SW480 (cell line): ENCODE results near the gene WDR20.
"Not testable (repeated sequence)": the region's sequence is repeated elsewhere in the genome, so short reads cannot be mapped to it uniquely, and the experiment has no call there.

Experiments used
- DNase-seq: peaks from one replicate; pipeline ENCODE4 v3.0.0-alpha.2; 2016; ENCODE audit warnings: low spot score

WDR20 gene

DNA sequence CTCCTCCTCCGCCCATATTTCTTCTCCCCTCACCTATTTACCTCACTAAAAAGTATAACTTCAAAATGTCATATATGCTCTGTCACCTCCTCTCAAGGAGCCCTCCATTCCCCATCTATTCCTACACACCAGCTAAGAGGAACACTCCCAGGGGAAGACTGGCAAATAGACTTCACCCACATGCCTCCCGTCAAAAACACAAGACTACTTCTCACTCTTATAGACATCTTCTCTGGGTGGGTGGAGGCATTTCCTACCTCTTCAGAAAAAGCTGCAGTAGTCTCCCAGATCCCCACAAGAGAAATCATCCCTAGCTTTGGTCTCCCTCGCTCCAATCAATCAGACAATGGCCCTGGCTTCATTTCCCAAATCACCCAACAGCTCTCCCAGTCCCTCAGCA is 99.1 kb downstream of the WDR20 start:
- no peak for DNase-seq

DNA sequence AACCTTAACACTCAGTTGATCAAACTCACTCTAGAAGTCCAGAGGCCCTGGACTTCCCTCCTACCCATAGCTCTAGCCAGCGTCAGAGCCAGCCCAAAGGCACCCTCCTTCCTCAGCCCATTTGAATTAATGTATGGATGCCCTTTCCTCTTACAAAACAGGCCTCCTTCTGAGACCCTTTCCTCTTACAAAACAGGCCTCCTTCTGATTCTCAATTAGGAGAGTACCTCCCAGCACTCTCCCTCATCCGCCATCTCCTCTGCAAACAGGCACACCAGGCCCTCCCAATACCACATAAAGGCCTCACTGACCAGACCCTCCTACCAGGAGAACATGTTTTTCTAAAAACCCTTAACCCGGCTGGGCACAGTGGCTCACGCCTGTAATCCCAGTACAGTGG is 99.5 kb downstream of the WDR20 start:
- DNase-seq: no peak

DNA sequence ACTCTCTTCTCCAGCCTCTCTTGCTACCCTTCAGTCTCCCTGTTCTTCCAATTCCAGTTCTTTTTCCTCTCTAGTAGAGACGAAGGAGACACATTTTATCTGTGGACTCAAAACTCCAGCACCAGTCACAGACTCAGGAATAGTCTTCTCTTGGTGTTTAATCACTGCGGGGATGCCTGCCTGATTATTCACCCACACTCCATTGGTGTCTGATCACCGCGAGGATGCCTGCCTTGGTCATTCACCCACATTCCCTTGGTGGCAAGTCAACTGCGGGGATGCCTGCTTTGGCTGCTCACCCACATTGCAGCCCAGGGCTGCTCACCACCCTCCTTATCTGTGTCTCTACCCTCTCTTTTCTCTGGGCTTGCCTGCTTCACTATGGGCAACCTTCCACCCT is 100.8 kb downstream of the WDR20 start:
- not testable (repeated sequence) for DNase-seq

DNA sequence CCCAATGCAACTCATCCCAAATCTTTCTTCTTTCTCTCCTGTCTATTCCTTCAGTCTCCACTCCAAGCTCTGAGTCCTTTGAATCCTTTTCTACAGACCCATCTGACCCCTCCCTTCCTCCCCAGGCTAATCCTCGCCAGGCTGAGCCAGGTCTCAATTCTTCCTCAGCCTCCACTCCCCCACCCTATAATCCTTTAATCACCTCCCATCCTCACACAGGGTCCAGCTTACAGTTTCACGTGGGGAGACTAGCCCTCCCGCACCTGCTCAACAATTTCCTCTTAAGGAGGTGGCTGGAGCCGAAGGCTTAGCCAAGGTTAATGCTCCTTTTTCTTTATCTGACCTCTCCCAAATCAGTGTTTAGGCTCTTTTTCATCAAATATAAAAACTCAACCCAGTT is 101.5 kb downstream of the WDR20 start:
- no peak for DNase-seq

DNA sequence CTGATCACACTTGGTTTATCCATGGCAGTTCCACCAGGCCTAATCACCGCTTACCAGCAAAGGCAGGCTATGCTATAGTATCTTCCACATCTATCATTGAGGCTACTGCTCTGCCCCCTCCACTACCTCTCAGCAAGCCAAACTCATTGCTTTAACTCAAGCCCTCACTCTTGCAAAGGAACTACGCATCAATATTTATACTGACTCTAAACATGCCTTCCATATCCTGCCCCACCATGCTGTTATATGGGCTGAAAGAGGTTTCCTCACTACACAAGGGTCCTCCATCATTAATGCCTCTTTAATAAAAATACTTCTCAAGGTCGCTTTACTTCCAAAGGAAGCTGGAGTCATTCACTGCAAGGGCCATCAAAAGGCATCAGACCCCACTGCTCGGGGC is 104.1 kb downstream of the WDR20 start:
- not testable (repeated sequence) for DNase-seq

DNA sequence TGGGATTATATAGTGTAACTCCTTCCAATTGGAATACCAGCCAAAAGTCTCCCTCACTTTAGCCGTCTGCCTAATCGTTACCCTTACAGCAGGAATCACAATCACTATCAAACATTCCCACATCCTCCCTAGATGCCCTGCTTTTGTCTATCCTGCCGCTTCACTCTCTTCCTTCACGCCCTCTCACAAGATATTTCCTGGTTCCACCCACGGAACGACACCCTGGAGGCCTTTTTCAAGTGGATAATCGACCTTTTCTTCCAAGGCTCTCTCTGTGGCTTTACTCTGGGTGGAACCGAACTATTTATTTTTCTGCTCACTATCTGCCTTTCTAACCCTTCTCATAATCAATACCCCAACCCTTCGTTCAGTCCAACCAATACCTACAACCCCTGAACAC is 106.4 kb downstream of the WDR20 start:
- DNase-seq: no peak

DNA sequence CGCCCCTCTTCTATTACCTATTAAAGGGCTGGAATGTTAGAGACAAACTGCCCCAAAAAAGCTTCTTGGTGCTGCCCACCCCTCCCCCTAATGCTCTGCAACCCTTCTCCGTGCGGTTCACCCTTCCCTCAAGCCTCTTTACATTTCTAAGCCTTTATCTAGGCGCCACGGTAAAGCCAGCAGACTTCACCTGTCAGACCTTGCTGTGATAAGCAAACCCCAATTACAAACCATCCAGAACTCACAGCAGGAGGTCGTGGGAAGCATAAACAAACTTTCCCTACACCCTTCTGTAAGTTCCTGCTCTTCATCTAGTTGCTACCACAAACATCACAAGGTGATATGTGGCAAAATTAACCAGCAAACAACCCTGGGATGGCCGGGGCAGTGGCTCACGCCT is 108.4 kb downstream of the WDR20 start:
- DNase-seq: no peak

DNA sequence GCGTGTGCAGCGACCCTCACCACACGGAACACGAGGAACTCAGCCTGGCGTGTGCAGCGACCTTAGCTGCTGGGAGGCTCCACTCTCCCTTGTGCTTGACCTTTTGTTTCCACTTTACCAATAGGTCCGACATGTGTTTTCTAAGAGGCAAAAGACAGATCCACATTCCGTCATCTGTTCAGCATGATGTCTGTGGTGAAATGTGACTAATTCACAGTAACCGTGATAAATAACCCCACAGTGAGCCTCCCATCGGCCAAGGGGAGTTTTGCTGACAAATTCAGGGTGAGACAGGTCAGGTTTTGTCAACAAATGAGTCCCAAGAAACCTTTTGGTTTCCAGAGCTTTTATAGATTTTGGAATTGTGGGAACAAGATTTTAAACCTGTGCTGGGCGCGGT is 109.3 kb downstream of the WDR20 start:
- no peak for DNase-seq

DNA sequence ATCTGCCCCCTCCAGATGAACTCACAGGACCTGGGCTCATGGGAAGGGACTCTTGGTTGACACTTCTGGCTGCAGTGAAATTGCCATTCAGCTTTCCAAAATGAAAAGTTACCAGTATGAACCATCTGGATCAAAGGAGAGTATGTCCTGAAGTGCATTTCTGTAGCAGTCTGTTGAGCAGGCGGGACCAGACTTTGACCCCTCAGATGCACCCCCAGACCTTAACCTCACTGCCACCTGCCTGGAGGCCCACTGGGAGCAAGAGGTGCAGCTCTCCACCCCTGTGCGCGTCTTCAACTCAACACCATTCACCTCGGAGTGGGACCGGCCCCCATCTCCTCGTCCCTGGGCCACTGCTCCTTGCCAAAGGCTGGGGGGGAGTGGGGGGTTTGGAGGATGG is 110.3 kb downstream of the WDR20 start:
- no peak for DNase-seq

DNA sequence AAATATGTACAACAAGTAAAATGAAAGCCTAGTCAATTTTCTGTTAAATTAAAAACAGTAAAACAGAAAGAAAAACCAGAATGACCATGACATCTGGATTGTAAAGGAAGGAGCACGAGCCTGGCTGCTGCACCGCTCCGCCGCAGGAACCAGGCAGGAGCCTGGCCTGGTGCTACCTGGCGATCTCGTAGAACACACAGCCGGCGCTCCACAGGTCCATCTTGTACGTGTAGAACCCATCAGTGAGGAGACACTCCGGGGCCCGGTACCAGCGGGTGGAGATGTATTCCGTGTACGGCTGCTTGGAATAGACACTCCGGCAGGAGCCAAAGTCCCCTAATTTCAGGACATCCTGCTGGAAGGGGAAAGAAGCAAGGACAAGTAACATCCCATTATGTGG is 110.9 kb downstream of the WDR20 start:
- no peak for DNase-seq

DNA sequence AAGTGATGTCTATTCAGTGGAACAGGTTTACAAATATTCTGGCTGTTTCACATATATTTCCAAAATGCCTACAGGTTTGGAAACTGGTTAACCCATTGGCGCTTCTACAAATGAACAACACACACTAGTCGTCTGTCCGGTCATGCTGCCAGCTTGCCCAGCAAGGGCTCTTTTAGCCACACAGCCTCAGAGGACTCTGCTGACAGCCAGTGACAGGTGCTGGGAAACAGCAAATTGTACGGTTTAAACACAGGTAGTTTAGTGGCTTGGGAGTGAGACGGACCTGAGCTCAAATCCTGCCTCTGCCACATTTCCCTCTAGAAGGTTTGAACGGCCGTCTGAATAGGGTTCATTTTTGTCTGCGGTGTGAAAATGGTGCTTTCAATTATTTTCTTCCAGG is 111.5 kb downstream of the WDR20 start:
- DNase-seq: no peak

DNA sequence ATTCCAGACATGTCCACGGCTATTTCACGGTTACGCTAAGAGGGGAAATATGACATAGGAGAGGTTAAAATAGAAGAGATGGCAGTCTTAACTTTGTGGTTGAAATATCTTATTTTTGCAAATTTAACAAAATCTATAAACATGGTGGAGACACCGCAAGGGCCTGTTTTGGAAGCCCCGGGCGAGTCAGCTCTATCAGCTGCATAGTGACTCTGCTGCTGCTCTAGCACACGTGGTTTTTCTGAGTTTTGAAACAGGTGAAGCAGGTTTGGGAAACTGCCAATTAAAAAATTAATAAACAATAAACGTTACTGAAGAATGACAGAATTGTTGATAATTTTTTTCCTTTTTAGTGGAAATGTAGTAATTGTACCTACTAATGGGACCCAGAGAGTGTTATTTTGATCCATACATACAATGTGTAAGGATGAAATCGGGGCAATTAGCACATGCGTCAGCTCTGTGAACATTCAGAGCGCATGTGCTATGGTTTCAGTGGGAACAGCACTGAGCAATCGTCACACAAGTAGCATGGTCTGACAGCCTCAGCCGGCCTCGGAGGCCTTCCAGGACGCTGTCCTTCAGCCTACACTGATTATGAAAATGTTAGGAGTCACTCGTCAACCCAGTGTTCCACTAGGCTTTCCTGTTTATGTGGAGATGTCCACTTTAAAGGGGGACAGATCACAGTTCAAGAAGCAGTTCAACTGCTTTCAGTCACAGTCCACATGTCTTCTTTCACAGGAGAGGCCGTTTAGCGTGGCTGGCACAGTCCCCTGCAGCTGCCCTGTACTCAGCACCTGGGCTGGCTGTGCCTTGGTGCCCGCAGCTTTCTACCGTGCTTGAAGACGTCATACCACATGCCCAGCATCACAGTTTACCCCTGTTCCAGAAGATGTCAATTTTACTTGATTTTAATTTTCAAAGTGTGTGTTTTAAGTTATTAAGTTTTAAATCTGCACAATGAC is 113.4 kb downstream of the WDR20 start:
- no peak for DNase-seq

DNA sequence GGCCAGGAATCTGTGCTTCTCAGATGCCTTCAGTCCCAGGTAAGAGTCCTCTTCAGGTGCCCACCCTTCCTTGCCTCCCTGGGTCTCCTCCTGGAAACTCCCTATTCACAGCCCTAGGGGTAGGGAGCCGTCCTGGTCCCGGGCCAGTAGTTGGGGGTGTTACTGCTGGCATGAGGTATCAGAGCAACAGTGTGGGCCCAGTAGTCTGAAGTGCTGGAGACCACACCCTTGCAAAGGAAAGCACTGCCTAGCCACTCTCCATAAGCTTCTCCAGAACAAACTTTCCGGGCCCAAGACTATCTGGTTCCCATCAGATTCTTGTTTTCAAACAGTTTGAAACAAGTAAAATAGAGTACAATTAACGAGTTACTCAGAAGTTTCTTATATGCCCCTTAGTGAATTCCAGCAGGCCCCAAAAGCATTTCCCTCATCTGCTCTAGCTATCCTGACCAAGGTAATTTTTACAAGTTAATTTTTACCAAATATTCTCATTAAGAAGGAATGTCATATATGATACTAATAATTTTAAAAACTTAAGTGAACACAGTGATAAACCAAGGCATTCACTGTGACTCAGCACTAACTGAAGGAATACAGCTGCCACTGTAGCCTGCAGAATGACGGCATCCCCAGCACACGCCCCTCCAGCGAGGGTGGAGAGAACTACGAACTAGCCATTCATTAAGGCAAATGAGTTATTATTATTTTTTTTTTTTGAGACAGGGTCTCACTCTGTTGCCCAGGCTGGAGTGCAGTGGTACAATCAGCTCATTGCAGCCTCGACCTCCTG is 115.9 kb downstream of the WDR20 start:
- no peak for DNase-seq

DNA sequence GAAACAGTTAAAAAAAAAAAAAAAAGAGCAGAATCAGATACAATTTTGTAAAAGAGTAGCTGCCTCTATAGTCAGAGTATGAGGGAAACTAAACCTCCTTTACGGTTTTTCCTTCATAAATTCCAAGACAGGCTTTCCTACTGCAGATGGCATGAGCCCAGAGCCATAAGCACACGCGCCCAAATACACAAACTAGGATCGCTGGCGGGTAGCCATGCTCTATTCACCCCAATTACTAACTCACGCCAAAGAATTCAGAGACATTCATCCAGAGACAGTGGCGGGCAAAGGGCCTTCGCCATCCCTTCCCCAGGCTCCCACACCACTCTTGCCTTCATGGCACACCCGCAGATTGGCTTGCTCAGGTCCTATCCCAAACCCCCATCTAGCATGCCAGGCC is 117.0 kb downstream of the WDR20 start:
- no peak for DNase-seq

DNA sequence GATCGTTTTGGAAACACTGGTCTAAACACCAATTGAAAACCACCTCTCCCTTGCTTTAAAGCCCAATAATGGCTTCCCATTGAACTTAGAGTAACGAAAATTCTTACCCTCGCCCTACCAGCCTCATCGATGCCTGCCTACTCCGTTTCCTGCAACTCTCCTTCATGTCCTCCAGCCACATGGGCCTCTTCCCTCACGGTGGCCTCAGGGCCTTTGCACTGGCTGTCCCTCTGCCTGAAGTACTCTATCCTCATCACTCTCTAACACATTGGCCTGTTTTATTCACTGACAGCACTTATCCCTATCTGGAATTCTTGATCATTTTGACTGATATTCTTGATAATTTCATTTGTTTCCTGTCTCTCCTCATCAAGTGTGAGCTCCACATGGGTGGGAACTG is 118.4 kb downstream of the WDR20 start:
- no peak for DNase-seq
